ENCODE data around the gene TIMM29.

TIMM29 gene

DNA sequence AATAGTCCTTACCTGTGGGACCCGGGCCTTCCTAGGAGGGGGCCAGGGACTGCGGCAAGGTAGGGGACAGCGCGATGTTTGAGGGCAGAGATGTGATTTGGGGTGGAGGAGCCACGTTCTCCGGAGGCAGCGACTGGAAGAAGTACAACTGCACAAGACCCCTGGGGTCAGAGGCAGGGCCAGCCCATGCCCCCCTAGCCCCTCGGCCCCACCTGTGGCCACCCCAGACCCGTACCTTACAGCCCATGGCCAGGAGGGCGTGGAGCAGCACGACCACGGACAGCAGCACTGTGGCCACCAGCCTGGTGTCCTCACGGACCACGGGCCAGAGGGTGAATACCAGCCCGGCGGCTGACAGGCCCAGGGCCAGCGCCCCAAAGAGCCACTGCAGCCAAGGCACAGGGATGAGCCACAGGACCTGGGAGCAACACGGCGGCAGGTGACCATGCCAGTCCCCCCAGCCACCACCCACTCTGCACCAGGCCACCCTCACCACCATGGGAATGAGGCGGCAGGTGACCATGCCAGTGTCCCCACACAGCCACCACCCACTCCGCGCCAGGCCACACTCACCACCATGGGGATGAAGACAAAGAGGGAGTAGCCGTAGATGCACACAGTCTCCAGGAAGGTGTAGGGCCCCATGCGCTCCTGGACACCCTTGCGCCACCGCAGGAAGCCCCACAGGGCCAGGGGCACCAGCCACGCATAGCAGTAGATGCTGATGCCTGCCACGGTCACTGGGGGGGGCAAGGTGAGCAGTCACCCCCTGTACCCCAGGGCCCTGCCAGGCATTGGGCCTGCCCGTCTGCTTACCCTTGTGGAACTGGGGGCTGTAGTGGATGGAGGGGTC, 5.1 kb upstream of the TIMM29 start:
- H3K79me2 ChIP-seq (ENCODE audit: control insufficient read depth, low read length): peaks cover 5% of the 10 kb centered on the region; the same call in 1 of the 2 replicates
- no peaks in the 10 kb centered on the region for H3K27me3 ChIP-seq (ENCODE audit: control insufficient read depth, low read length)
- TF ChIP-seq CTCF (IDR thresholded peaks at IDR 0.05; ENCODE audit: low read depth, low read length, poor library complexity, severe bottlenecking) (no peak), EZH2phosphoT487 (IDR thresholded peaks at IDR 0.05; ENCODE audit: borderline replicate concordance, low read length) (no peak)
- H3K4me2 ChIP-seq (ENCODE audit: low read length): no peak overlapping the region
- H3K9me2 ChIP-seq (replicated peaks; ENCODE audit: control insufficient read depth, low read length): no peaks in the 10 kb centered on the region
- peaks cover 8% of the 10 kb centered on the region for H3K4me1 ChIP-seq (ENCODE audit: control insufficient read depth, low read length)
- no peak overlapping the region for H3K4me3 ChIP-seq (ENCODE audit: low read length)
- peaks cover 36% of the 10 kb centered on the region for H3K36me3 ChIP-seq (ENCODE audit: control insufficient read depth, low read length)
- no peaks in the 10 kb centered on the region for H3F3A ChIP-seq (ENCODE audit: control insufficient read depth, insufficient read depth)
- no peaks in the 10 kb centered on the region for H3K9me3 ChIP-seq (ENCODE audit: control insufficient read depth, insufficient read depth, low read length)
- no peak overlapping the region for H3K27ac ChIP-seq (ENCODE audit: low read depth, low read length)
- H4K20me1 ChIP-seq (ENCODE audit: control insufficient read depth, insufficient read depth, low read depth, low read length): no peaks in the 10 kb centered on the region

DNA sequence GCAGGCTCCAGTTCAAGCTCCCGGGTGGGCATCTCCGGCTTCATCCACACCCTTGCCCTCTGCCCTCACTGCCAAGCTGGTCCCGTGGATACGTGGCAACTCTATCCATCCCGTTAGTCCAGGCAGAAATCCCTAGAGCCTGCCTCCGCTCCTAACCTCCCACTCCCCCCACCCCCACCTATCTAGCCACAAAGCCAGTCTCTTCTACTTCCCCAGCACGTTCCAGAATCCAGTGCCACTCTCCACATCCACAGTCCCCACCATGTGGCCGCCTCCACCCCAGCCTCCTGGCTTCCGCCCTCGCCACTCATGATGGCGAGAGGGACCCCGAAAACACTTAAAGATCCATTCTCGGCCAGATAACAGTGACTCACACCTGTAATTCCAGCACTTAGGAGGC, 4.0 kb upstream of the TIMM29 start:
- peaks cover 33% of the 10 kb centered on the region for H3K36me3 ChIP-seq (ENCODE audit: control insufficient read depth, low read length)
- H3K4me1 ChIP-seq (ENCODE audit: control insufficient read depth, low read length): peaks cover 11% of the 10 kb centered on the region
- no peaks in the 10 kb centered on the region for H3K9me2 ChIP-seq (replicated peaks; ENCODE audit: control insufficient read depth, low read length)
- no peaks in the 10 kb centered on the region for H3K27me3 ChIP-seq (ENCODE audit: control insufficient read depth, low read length)
- H3K27ac ChIP-seq (ENCODE audit: low read depth, low read length): no peak overlapping the region
- peaks cover 15% of the 10 kb centered on the region for H3K79me2 ChIP-seq (ENCODE audit: control insufficient read depth, low read length)
- H3K4me2 ChIP-seq (ENCODE audit: low read length): no peak overlapping the region
- H3K9me3 ChIP-seq (ENCODE audit: control insufficient read depth, insufficient read depth, low read length): no peaks in the 10 kb centered on the region
- H3K4me3 ChIP-seq (ENCODE audit: low read length): no peak overlapping the region
- peaks cover 3% of the 10 kb centered on the region; the same call in 1 of the 2 replicates for H4K20me1 ChIP-seq (ENCODE audit: control insufficient read depth, insufficient read depth, low read depth, low read length)
- H3F3A ChIP-seq (ENCODE audit: control insufficient read depth, insufficient read depth): no peaks in the 10 kb centered on the region
- no peak for TF ChIP-seq CTCF (IDR thresholded peaks at IDR 0.05; ENCODE audit: low read depth, low read length, poor library complexity, severe bottlenecking)
- TF ChIP-seq EZH2phosphoT487 (IDR thresholded peaks at IDR 0.05; ENCODE audit: borderline replicate concordance, low read length): no peak

GRCh38 chr19:10927730-10928562, 665 bp upstream of the TIMM29 start:
- H3K4me3 ChIP-seq (ENCODE audit: low read length): peak overlapping the region; percentile 86
- TF ChIP-seq CTCF (IDR thresholded peaks at IDR 0.05; ENCODE audit: low read depth, low read length, poor library complexity, severe bottlenecking) (no peak), EZH2phosphoT487 (IDR thresholded peaks at IDR 0.05; ENCODE audit: borderline replicate concordance, low read length) (no peak)
- no peak overlapping the region for H3K27ac ChIP-seq (ENCODE audit: low read depth, low read length)
- peak overlapping the region; percentile 86 for H3K4me2 ChIP-seq (ENCODE audit: low read length)
- H4K20me1 ChIP-seq (ENCODE audit: control insufficient read depth, insufficient read depth, low read depth, low read length): peaks cover 5% of the 10 kb centered on the region; the same call in 1 of the 2 replicates
- peaks cover 37% of the 10 kb centered on the region for H3K79me2 ChIP-seq (ENCODE audit: control insufficient read depth, low read length)
- H3K9me2 ChIP-seq (replicated peaks; ENCODE audit: control insufficient read depth, low read length): no peaks in the 10 kb centered on the region
- H3K27me3 ChIP-seq (ENCODE audit: control insufficient read depth, low read length): no peaks in the 10 kb centered on the region
- peaks cover 15% of the 10 kb centered on the region for H3K4me1 ChIP-seq (ENCODE audit: control insufficient read depth, low read length)
- H3K36me3 ChIP-seq (ENCODE audit: control insufficient read depth, low read length): peaks cover 22% of the 10 kb centered on the region
- H3F3A ChIP-seq (ENCODE audit: control insufficient read depth, insufficient read depth): no peaks in the 10 kb centered on the region
- H3K9me3 ChIP-seq (ENCODE audit: control insufficient read depth, insufficient read depth, low read length): no peaks in the 10 kb centered on the region
